OCI-LY3 (cell line): ENCODE measurements around the gene PMF1.
"Not testable (repeated sequence)": the region's sequence is repeated elsewhere in the genome, so short reads cannot be mapped to it uniquely, and the experiment has no call there.

ENCODE experiments used
- H2AFZ ChIP-seq: fragments of 200-600, 300-600 bp; shearing (Covaris generic); 2 replicates; pipeline ENCODE4 v1.6.0; 2014; ENCODE audit warnings: antibody characterized with exemption, low read depth, low read length
- H3K27ac ChIP-seq: fragments of 200-600, 300-600 bp; sonication (generic); 2 replicates; pipeline ENCODE4 v1.5.1; 2014; ENCODE audit warnings: mild to moderate bottlenecking, low read length, moderate library complexity, mixed read lengths
- H3K27me3 ChIP-seq: fragments of 200-600, 300-600 bp; sonication (generic); 2 replicates; pipeline ENCODE4 v1.6.1; 2014; ENCODE audit warnings: low read depth, low read length, mixed read lengths
- H3K36me3 ChIP-seq: fragments of 200-600, 300-600 bp; sonication (generic); replicated peaks from 2 replicates; pipeline ENCODE3; 2014; ENCODE audit warnings: low read depth, low read length, mixed read lengths
- H3K4me1 ChIP-seq: fragments of 300-600, 200-600 bp; sonication (generic); 2 replicates; pipeline ENCODE4 v1.6.1; 2014; ENCODE audit warnings: low read length, mixed read lengths
- H3K4me2 ChIP-seq: fragments of 200-600, 300-600 bp; sonication (generic); 2 replicates; pipeline ENCODE4 v1.6.1; 2014; ENCODE audit warnings: low read length, mixed read lengths
- H3K4me3 ChIP-seq: fragments of 300-600, 200-600 bp; sonication (generic); 2 replicates; pipeline ENCODE4 v1.5.1; 2014; ENCODE audit warnings: antibody characterized with exemption, mild to moderate bottlenecking, low read length, moderate library complexity
- H3K79me2 ChIP-seq: fragments of 300-600, 200-600 bp; shearing (Covaris generic); 2 replicates; pipeline ENCODE4 v1.6.1; 2014; ENCODE audit warnings: mild to moderate bottlenecking, low read length, mixed read lengths
- H3K9ac ChIP-seq: fragments of 300-600, 200-600 bp; shearing (Covaris generic); 2 replicates; pipeline ENCODE4 v1.6.0; 2014; ENCODE audit warnings: mild to moderate bottlenecking, low read length, moderate library complexity
- H3K9me3 ChIP-seq: fragments of 200-600, 300-600 bp; shearing (Covaris generic); 2 replicates; pipeline ENCODE4 v1.6.1; 2014; ENCODE audit warnings: low read length, mixed read lengths; ENCODE audit not compliant: insufficient read depth
- H4K20me1 ChIP-seq: fragments of 200-600, 300-600 bp; sonication (generic); 2 replicates; pipeline ENCODE4 v1.6.1; 2016; ENCODE audit warnings: low read length, mixed read lengths; ENCODE audit not compliant: insufficient read depth
- CTCF ChIP-seq: fragments of 200-600, 300-600 bp; sonication (generic); IDR thresholded peaks from 2 replicates; pipeline ENCODE4 v1.5.1; 2014; ENCODE audit warnings: antibody characterized with exemption, low read length, low read depth
- EZH2phosphoT487 ChIP-seq: fragments of 200-600 bp; shearing (Covaris generic); IDR thresholded peaks from 2 replicates; pipeline ENCODE4 v1.6.1; 2018; ENCODE audit warnings: antibody characterized with exemption, mixed run types, low read depth

The PMF1 gene

GRCh38 chr1:156213644-156213966 is 798 bp downstream of the PMF1 start:
- no peaks in the 10 kb centered on the region for H4K20me1 ChIP-seq
- H3K79me2 ChIP-seq: peaks cover 13% of the 10 kb centered on the region
- H3K27ac ChIP-seq: peak overlapping the region; percentile 71
- peak overlapping the region; percentile 74 for H3K4me3 ChIP-seq
- no peaks in the 10 kb centered on the region for H3K9me3 ChIP-seq
- peak overlapping the region; percentile 66 for H3K9ac ChIP-seq
- H3K4me2 ChIP-seq: peak overlapping the region; percentile 98
- no peak for TF ChIP-seq EZH2phosphoT487
- TF ChIP-seq CTCF: no peak
- peak overlapping the region; percentile 37; the same call in 1 of the 2 replicates for H2AFZ ChIP-seq
- peaks cover 23% of the 10 kb centered on the region for H3K4me1 ChIP-seq
- peaks cover 4% of the 10 kb centered on the region for H3K36me3 ChIP-seq
- H3K27me3 ChIP-seq: no peaks in the 10 kb centered on the region

- H3K79me2 ChIP-seq: peaks cover 13% of the 10 kb centered on the region
- H2AFZ ChIP-seq: no peak overlapping the region
- TF ChIP-seq CTCF: no peak
- TF ChIP-seq EZH2phosphoT487: no peak
- H4K20me1 ChIP-seq: no peaks in the 10 kb centered on the region
- peaks cover 4% of the 10 kb centered on the region for H3K36me3 ChIP-seq
- H3K27me3 ChIP-seq: no peaks in the 10 kb centered on the region
- H3K4me1 ChIP-seq: peaks cover 23% of the 10 kb centered on the region
- H3K9me3 ChIP-seq: no peaks in the 10 kb centered on the region
- H3K4me3 ChIP-seq: peak overlapping the region; percentile 74
- H3K27ac ChIP-seq: no peak overlapping the region
- H3K9ac ChIP-seq: no peak overlapping the region
- peak overlapping the region; percentile 98 for H3K4me2 ChIP-seq
These were observed 1.4 kb downstream of the PMF1 start for GRCh38 chr1:156214024-156214748.

DNA sequence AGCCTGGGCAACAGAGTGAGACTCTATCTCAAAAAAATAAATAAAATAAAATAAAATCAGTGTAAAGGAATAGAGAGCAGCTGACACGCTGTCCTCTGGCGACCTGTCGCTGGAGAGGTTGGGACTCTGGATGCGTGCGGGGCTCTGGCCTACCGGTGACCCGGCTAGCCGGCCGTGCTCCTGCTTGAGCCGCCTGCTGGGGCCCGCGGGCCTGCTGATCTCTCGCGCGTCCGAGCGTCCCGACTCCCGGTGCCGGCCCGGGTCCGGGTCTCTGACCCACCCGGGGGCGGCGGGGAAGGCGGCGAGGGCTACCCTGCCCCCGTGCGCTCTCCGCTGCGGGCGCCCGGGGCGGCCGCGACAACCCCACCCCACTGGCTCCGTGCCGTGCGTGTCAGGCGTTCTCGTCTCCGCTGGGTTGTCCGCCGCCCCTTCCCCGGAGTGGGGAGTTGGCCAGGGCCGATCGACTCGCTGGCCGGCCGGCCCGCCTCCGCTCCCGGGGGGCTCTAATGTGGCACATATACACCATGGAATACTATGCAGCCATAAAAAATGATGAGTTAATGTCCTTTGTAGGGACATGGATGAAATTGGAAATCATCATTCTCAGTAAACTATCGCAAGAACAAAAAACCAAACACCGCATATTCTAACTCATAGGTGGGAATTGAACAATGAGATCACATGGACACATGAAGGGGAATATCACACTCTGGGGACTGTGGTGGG is 3.7 kb downstream of the PMF1 start:
- Histone ChIP-seq H3K79me2 (peaks cover 13% of the 10 kb centered on the region), H3K4me1 (peaks cover 23% of the 10 kb centered on the region)
- H4K20me1 ChIP-seq, H3K9me3 ChIP-seq, H2AFZ ChIP-seq, H3K4me3 ChIP-seq, H3K27ac ChIP-seq, H3K36me3 ChIP-seq, H3K27me3 ChIP-seq, H3K9ac ChIP-seq, H3K4me2 ChIP-seq: not testable (repeated sequence)

DNA sequence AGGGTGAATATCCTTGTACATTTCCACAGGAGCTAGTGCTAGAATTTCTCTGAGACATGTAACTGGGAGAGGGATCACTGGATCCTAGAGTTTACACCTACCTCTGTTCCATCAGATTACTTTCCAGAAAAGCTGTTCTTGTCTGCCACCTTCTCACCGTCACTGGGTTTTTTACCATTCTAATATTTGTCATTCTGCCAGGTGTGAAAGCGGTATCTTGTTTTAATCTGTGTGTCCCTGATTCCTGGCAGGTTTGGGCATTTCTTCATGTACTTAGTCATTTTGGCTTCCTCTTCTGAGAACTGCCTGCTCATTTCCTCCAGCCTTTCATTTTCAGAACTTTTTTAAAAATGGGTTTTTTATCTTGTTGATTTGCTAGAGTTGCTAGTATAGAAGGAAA is 5.1 kb downstream of the PMF1 start:
- Histone ChIP-seq H3K4me1 (peaks cover 22% of the 10 kb centered on the region), H3K4me3 (no peak overlapping the region), H3K27ac (peak overlapping the region; percentile 60), H3K27me3 (no peaks in the 10 kb centered on the region), H3K9ac (no peak overlapping the region), H3K4me2 (peak overlapping the region; percentile 59), H4K20me1 (no peaks in the 10 kb centered on the region), H3K79me2 (peaks cover 13% of the 10 kb centered on the region), H3K36me3 (peaks cover 14% of the 10 kb centered on the region), H2AFZ (no peak overlapping the region), H3K9me3 (no peaks in the 10 kb centered on the region)
- TF ChIP-seq CTCF (no peak), EZH2phosphoT487 (no peak)
